Measurements from ENCODE around the gene USP40.

USP40 gene

GRCh38 chr2:233433029-233433428, 133.6 kb downstream of the USP40 start:
- Histone ChIP-seq H3K36me3 (ENCODE audit: insufficient read depth, low read length) (peaks cover 51% of the 10 kb centered on the region), H3K4me3 (ENCODE audit: low read length, poor library complexity, severe bottlenecking) (no peak overlapping the region), H4K20me1 (ENCODE audit: insufficient read depth, low read length, poor library complexity, severe bottlenecking) (peaks cover 15% of the 10 kb centered on the region), H2AFZ (ENCODE audit: low read length) (no peak overlapping the region), H3K9me3 (ENCODE audit: insufficient read depth, low read depth, low read length) (no peaks in the 10 kb centered on the region), H3K79me2 (ENCODE audit: insufficient read depth, low read length) (peaks cover 46% of the 10 kb centered on the region), H3K4me2 (ENCODE audit: low read depth, low read length, poor library complexity, severe bottlenecking) (no peak overlapping the region), H3K27me3 (ENCODE audit: insufficient read depth, low read length, poor library complexity, severe bottlenecking) (no peaks in the 10 kb centered on the region), H3K4me1 (ENCODE audit: insufficient read depth, low read length, poor library complexity, severe bottlenecking) (no peaks in the 10 kb centered on the region), H3K9ac (ENCODE audit: low read depth, low read length, poor library complexity, severe bottlenecking) (no peak overlapping the region), H3K9me2 (replicated peaks; ENCODE audit: low read depth, low read length) (no peaks in the 10 kb centered on the region), H3F3A (ENCODE audit: low read depth) (no peaks in the 10 kb centered on the region)
- TF ChIP-seq EZH2phosphoT487 (IDR thresholded peaks at IDR 0.05; ENCODE audit: borderline replicate concordance): no peak
- TF ChIP-seq CTCF (conservative IDR thresholded peaks at IDR 0.05; ENCODE audit: low read length): no peak

GRCh38 chr2:233430651-233431050, 135.9 kb downstream of the USP40 start:
- no peaks in the 10 kb centered on the region for H3K4me1 ChIP-seq (ENCODE audit: insufficient read depth, low read length, poor library complexity, severe bottlenecking)
- TF ChIP-seq EZH2phosphoT487 (IDR thresholded peaks at IDR 0.05; ENCODE audit: borderline replicate concordance) (no peak), CTCF (conservative IDR thresholded peaks at IDR 0.05; ENCODE audit: low read length) (no peak)
- H3K9ac ChIP-seq (ENCODE audit: low read depth, low read length, poor library complexity, severe bottlenecking): no peak overlapping the region
- no peaks in the 10 kb centered on the region for H3K27me3 ChIP-seq (ENCODE audit: insufficient read depth, low read length, poor library complexity, severe bottlenecking)
- 0 out of 2 replicates have a peak, but pooled peaks cover 6% of the 10 kb centered on the region for H3K9me3 ChIP-seq (ENCODE audit: insufficient read depth, low read depth, low read length)
- H3K4me2 ChIP-seq (ENCODE audit: low read depth, low read length, poor library complexity, severe bottlenecking): no peak overlapping the region
- H4K20me1 ChIP-seq (ENCODE audit: insufficient read depth, low read length, poor library complexity, severe bottlenecking): peaks cover 17% of the 10 kb centered on the region
- H3K36me3 ChIP-seq (ENCODE audit: insufficient read depth, low read length): peaks cover 27% of the 10 kb centered on the region
- H3K79me2 ChIP-seq (ENCODE audit: insufficient read depth, low read length): peaks cover 70% of the 10 kb centered on the region
- H3F3A ChIP-seq (ENCODE audit: low read depth): no peaks in the 10 kb centered on the region
- no peak overlapping the region for H2AFZ ChIP-seq (ENCODE audit: low read length)
- H3K4me3 ChIP-seq (ENCODE audit: low read length, poor library complexity, severe bottlenecking): no peak overlapping the region
- no peaks in the 10 kb centered on the region for H3K9me2 ChIP-seq (replicated peaks; ENCODE audit: low read depth, low read length)

GRCh38 chr2:233430081-233430480, 136.5 kb downstream of the USP40 start:
- TF ChIP-seq EZH2phosphoT487 (IDR thresholded peaks at IDR 0.05; ENCODE audit: borderline replicate concordance) (no peak), CTCF (conservative IDR thresholded peaks at IDR 0.05; ENCODE audit: low read length) (no peak)
- H3K79me2 ChIP-seq (ENCODE audit: insufficient read depth, low read length): peaks cover 74% of the 10 kb centered on the region
- no peaks in the 10 kb centered on the region for H3K9me2 ChIP-seq (replicated peaks; ENCODE audit: low read depth, low read length)
- H3K9ac ChIP-seq (ENCODE audit: low read depth, low read length, poor library complexity, severe bottlenecking): no peak overlapping the region
- no peaks in the 10 kb centered on the region for H3F3A ChIP-seq (ENCODE audit: low read depth)
- H3K9me3 ChIP-seq (ENCODE audit: insufficient read depth, low read depth, low read length): 0 out of 2 replicates have a peak, but pooled peaks cover 6% of the 10 kb centered on the region
- H3K4me3 ChIP-seq (ENCODE audit: low read length, poor library complexity, severe bottlenecking): no peak overlapping the region
- no peak overlapping the region for H2AFZ ChIP-seq (ENCODE audit: low read length)
- peaks cover 21% of the 10 kb centered on the region for H3K36me3 ChIP-seq (ENCODE audit: insufficient read depth, low read length)
- peaks cover 17% of the 10 kb centered on the region for H4K20me1 ChIP-seq (ENCODE audit: insufficient read depth, low read length, poor library complexity, severe bottlenecking)
- H3K4me1 ChIP-seq (ENCODE audit: insufficient read depth, low read length, poor library complexity, severe bottlenecking): no peaks in the 10 kb centered on the region
- H3K4me2 ChIP-seq (ENCODE audit: low read depth, low read length, poor library complexity, severe bottlenecking): no peak overlapping the region
- H3K27me3 ChIP-seq (ENCODE audit: insufficient read depth, low read length, poor library complexity, severe bottlenecking): no peaks in the 10 kb centered on the region

Data from Loucy (cell line).